22Rv1 (cell line): ENCODE measurements around the gene COX7A1.
A peak's percentile ranks its signal among the peaks of the same experiment; 100 is the strongest.

Experiments
- H3K27ac ChIP-seq: fragments of 450-650 bp; 2 replicates; pipeline ENCODE4 v1.5.1; 2017
- ZFX ChIP-seq: fragments of 450-650 bp; IDR thresholded peaks from 2 replicates; pipeline ENCODE4 v1.6.1; 2017; ENCODE audit warnings: antibody characterized with exemption, borderline replicate concordance
- TF ChIP-seq, protein P1 (sequence below): fragments of 450-650 bp; IDR thresholded peaks from 2 replicates; pipeline ENCODE4 v1.5.1; 2017; ENCODE audit warnings: mild to moderate bottlenecking

COX7A1 gene

GRCh38 chr19:36113894-36114720, 38.1 kb downstream of the COX7A1 start:
- peak overlapping the region; percentile 86 for H3K27ac ChIP-seq
- TF ChIP-seq, protein P1, sequence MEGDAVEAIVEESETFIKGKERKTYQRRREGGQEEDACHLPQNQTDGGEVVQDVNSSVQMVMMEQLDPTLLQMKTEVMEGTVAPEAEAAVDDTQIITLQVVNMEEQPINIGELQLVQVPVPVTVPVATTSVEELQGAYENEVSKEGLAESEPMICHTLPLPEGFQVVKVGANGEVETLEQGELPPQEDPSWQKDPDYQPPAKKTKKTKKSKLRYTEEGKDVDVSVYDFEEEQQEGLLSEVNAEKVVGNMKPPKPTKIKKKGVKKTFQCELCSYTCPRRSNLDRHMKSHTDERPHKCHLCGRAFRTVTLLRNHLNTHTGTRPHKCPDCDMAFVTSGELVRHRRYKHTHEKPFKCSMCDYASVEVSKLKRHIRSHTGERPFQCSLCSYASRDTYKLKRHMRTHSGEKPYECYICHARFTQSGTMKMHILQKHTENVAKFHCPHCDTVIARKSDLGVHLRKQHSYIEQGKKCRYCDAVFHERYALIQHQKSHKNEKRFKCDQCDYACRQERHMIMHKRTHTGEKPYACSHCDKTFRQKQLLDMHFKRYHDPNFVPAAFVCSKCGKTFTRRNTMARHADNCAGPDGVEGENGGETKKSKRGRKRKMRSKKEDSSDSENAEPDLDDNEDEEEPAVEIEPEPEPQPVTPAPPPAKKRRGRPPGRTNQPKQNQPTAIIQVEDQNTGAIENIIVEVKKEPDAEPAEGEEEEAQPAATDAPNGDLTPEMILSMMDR: peak; percentile 9; the same call in 1 of the 2 replicates
- no peak for TF ChIP-seq ZFX

- TF ChIP-seq, protein P1: no peak
- no peak for TF ChIP-seq ZFX
- H3K27ac ChIP-seq: peak overlapping the region; percentile 86
Observed at GRCh38 chr19:36113425-36113824, 38.8 kb downstream of the COX7A1 start.

GRCh38 chr19:36112678-36113077, 39.6 kb downstream of the COX7A1 start:
- TF ChIP-seq ZFX: no peak
- TF ChIP-seq, protein P1: no peak
- no peak overlapping the region for H3K27ac ChIP-seq

DNA sequence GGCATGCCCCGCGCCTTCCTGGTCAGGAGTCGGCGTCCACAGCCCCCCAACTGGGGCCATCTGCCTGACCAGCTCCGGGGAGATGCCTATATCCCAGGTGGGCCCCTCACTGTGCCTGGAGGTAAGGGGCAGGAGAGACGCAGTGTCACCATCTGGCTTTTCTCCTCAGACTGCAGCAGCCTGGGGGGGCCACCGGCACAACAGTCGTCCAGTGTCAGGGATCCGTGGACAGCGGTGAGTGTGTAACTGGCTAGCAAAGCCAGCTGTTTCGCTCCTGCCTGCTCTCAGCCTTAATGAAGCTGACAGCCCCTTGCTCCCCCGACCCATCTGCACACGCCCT, 41.1 kb downstream of the COX7A1 start:
- H3K27ac ChIP-seq: no peak overlapping the region
- TF ChIP-seq, protein P1: no peak

DNA sequence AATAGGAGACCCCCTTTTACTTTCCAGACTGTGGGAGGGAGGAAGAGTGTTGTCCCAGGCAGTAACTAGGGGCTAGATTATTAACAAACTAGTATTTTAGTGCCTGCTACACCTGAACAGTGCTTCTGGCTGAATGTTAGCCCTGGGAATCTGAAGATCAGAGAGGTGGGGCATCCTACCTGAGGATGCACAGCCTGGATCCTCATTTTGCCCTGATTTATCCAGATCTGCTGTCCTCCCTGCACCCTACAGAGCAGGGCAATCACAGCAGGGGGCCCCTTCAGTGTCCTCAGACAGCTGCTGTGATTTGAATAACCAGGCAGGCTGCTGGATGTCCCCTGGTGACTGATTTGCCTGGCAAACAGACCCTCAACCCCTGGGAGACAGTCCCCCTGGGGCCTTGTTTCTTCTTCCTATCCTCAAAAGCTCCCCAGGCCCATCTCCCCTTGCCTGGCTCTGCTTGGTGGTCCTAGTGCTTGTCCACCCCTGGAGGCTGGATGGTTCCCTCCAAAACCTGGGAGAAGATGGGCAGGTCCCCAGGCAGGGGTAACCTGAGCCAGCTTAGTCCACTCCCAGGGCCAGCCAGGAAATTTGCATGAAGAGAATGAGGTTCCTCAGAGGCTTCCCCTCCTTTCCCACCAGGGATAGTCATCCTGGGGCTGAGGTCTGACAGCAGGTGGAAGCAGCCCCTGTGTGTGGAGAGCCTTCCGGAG, 41.6 kb downstream of the COX7A1 start, which contains the start of gene OVOL3:
Gene OVOL3, plus strand, starts transcription at position 657 of the 713 bp plus-strand sequence. CDS start 60 bp downstream, outside the sequence.
- no peak within 1 kb of the TSS for H3K27ac ChIP-seq
- TF ChIP-seq, protein P1: no peak
- no peak for TF ChIP-seq ZFX

GRCh38 chr19:36108684-36109083, 43.6 kb downstream of the COX7A1 start:
- no peak for TF ChIP-seq ZFX
- TF ChIP-seq, protein P1: no peak
- no peak overlapping the region for H3K27ac ChIP-seq

DNA sequence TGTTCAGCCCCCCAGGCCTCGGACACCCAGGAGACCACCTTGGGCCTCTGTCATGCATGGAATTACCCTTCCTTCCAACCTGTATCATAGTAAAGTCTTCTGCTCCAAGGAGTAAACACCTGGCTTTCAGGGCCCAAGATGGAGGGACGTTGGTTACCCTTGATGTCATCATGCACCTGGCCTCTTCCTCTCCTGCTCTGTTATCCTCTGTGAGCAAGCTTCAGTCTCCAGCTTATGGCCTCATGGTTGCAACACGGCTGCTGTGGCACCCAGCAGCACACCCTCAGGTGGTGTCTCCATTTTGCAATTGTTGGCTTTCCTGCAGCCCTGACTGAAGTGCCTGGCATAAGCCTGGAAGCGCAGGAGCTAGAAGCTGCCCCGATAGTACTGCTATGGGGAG, 45.3 kb downstream of the COX7A1 start:
- TF ChIP-seq, protein P1: no peak
- no peak for TF ChIP-seq ZFX
- H3K27ac ChIP-seq: 0 out of 2 replicates have a peak overlapping the region, but pooled peaks have one; percentile 13
